HG02588 (cell line): ENCODE measurements around the gene NXPH4.

Experiments used
- ATAC-seq: cut with Tn5 transposase; IDR thresholded peaks from one replicate; pipeline ENCODE4 v1.9.1; 2021; ENCODE audit warnings: mild to moderate bottlenecking, moderate library complexity; ENCODE audit not compliant: unreplicated experiment

NXPH4 gene

DNA sequence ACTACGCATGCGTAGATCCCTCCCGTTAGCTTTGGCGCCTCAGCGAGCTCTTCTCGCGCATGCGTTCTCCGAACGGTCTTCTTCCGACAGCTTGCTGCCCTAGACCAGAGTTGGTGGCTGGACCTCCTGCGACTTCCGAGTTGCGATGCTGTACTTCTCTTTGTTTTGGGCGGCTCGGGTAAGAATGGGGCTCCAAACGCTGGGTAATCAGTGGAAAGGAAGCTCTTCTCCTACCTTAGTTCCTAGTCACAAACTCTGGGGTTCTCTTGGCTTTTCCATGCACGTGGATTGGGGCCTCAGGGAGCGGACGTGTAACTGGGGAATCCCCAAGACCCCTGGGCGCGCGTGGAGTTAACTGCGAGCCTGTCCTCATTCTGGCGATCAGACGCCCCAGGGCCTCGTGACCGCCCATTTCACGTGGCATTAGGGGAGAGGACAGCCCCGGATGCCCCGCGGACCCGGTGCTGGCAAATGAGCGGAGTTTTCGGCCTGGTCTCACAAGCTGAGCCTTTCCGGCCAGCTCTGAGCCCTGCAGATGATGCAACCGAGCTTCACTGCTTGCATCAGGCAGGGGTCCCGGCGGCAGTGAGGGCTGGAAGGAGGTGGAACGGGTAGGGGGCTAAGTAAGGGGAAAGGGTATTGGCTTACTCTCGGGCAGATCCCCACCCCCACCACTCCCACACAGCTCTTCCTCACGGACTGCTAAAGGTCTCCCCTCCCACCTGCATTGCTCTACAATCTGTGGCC, 13.2 kb downstream of the NXPH4 start, which contains the start of gene SHMT2:
SHMT2 (plus strand) TSS at position 78 of the 747 bp plus-strand sequence; CDS start at position 146, 68 bp downstream.
- ATAC-seq, result peak; percentile 64

DNA sequence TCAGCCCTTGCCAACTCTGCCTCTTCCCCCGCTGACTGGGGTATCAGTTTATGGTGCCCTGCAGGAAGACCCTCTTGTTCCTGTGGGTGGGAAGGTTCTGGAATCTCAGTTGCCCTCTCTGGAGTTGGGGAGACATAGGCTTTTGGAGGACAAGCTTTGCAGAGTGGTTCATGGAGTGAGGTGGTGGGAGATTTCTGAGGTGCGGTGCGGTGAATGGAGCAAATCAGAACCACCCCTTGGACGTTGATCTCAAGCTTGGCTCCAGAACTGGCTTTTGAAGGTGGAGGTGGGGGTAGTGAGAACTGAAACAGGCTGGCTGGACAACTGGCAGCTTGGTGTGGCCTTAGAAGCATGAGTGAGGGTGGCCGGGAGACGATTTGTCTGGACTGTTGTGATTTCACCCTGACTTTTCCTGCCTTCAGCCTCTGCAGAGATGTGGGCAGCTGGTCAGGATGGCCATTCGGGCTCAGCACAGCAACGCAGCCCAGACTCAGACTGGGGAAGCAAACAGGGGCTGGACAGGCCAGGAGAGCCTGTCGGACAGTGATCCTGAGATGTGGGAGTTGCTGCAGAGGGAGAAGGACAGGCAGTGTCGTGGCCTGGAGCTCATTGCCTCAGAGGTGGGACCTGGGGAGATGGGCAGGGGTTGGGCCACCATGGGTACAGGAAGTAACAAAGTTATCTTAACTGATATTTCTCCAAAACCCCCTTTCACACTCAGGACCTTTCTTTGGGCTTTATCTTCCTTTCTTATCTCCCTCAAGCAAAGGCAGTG, 14.0 kb downstream of the NXPH4 start:
- ATAC-seq, result no peak

DNA sequence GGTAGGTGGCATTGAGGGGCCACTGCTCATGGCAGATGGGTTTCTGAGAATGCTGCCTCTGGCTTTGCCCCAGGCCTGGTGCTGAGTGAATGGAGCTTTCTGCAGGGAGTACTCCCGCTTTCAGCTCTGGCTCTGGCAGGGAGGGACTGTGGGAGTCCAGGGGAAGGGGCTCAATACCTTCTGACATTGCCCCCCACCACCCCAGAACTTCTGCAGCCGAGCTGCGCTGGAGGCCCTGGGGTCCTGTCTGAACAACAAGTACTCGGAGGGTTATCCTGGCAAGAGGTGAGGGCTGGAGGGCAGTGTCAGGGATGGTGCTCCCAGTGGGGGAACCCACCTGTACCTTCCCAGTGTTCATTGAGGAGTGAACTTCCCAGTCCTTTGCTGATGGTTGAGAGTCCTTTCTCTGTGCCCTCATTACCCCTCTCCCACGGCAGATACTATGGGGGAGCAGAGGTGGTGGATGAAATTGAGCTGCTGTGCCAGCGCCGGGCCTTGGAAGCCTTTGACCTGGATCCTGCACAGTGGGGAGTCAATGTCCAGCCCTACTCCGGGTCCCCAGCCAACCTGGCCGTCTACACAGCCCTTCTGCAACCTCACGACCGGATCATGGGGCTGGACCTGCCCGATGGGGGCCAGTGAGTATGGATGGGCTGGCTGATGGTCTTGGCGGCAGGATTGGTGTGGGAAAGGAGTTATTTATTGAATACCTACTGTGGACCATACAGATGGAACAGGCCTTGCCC, 14.9 kb downstream of the NXPH4 start:
- no peak for ATAC-seq

DNA sequence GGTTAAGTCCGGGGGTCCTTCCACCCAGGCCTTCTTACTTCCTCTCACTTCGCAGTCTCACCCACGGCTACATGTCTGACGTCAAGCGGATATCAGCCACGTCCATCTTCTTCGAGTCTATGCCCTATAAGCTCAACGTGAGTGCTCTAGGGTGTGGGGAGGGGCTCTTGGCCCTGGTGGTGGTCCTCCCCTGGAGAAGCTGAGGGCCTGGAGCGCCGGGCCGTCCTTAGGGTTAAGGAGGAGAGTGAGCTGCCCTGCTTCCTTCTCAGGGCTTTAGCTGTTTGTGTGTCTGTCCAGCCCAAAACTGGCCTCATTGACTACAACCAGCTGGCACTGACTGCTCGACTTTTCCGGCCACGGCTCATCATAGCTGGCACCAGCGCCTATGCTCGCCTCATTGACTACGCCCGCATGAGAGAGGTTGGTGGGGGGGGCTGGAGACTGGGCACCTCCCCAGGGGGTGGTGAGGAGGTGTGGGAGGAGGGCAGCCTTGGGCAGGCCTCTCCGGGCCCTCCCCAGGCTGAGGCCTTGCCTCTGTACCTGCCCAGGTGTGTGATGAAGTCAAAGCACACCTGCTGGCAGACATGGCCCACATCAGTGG, 15.7 kb downstream of the NXPH4 start:
- no peak for ATAC-seq

DNA sequence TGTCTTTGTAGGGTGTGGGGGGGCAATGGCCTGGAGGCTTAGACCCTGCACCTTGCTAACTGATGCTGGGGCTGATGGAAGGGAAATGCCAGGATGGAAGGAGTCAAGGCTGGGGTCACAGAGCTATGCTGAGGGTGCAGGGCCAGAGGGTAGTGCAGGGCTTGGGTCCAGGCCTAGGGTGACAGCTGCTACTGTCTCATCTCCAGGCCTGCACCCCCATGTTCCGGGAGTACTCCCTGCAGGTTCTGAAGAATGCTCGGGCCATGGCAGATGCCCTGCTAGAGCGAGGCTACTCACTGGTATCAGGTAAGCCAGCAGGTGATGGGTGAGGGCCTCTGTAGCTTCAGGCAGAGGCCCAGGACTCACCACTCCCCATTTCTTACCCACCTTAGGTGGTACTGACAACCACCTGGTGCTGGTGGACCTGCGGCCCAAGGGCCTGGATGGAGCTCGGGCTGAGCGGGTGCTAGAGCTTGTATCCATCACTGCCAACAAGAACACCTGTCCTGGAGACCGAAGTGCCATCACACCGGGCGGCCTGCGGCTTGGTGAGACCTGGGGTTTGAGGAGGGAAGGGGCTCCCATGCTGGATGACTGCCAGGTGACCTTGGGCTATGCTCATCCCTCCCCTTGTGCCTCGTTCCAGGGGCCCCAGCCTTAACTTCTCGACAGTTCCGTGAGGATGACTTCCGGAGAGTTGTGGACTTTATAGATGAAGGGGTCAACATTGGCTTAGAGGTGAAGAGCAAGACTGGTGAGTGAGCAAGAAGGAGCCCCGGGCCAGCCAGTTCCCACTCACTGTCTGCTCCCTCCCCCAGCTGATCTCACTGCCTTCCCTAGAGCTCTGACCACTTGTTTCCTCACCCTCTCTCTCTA, 17.0 kb downstream of the NXPH4 start:
- ATAC-seq, result no peak

DNA sequence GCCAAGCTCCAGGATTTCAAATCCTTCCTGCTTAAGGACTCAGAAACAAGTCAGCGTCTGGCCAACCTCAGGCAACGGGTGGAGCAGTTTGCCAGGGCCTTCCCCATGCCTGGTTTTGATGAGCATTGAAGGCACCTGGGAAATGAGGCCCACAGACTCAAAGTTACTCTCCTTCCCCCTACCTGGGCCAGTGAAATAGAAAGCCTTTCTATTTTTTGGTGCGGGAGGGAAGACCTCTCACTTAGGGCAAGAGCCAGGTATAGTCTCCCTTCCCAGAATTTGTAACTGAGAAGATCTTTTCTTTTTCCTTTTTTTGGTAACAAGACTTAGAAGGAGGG, 17.6 kb downstream of the NXPH4 start:
- no peak for ATAC-seq

DNA sequence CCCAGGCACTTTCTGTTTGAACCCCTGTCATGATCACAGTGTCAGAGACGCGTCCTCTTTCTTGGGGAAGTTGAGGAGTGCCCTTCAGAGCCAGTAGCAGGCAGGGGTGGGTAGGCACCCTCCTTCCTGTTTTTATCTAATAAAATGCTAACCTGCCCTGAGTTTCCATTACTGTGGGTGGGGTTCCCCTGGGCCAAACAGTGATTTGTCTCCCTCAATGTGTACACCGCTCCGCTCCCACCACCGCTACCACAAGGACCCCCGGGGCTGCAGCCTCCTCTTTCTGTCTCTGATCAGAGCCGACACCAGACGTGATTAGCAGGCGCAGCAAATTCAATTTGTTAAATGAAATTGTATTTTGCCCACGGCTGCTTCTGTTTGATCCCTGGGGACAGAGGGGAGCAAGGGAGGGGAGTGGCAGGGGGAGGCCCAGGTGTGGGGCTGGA, 18.0 kb downstream of the NXPH4 start:
- no peak for ATAC-seq

DNA sequence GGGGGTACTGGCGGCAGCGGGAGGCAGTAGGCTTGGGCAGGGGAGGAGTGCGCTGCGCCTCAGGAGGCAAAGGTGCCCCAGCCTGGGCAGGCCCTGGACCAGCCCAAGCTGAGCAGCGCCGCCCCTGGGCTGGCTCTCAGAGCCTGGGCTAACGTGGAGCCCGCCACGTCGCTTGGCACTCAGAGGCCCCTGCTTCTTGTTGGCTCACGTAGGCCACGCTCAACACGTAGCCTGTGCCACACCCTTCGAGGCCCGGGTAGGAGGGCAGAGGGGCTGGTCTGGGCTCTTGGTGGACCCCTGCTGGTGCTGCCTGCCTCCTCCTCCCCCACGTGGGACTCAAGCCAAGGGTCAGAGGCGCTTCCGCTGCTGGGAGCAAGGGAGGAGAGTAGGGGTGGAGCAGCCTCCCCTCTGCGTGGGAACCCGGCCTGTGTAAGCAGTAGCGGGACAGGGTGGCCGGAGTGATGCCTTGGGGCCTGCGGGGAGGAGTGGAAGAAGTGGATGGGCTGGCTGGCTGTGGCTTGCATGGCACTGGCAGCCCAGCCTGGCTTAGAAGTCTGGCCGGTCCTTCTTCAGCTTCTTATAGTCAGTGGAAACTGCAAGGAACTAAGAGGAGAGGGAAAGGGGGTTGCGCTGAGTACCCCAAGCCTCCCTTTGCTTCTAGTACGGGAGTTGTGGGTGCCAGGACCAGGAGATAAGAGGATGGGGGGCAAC, 18.6 kb downstream of the NXPH4 start:
- ATAC-seq, result no peak

DNA sequence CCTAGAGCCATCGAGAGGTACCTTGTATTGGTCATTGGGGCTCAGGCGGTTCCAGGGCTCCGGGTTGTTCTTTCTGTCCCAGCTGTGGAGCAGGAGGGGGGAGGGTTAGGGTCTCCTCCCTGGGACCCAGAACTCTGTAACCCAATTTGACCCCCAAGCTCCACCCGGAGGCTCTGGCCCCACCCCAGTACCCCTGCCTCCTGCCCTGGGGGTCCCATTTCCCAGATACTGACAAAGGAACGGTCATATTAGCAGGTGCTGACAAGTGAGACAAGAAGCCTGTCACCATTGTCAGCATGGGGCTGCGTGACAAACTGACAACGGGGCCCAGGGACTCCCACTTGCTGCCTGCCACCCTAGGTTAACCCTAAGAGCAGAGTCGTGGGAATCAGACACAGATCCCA, 19.1 kb downstream of the NXPH4 start:
- ATAC-seq, result no peak

DNA sequence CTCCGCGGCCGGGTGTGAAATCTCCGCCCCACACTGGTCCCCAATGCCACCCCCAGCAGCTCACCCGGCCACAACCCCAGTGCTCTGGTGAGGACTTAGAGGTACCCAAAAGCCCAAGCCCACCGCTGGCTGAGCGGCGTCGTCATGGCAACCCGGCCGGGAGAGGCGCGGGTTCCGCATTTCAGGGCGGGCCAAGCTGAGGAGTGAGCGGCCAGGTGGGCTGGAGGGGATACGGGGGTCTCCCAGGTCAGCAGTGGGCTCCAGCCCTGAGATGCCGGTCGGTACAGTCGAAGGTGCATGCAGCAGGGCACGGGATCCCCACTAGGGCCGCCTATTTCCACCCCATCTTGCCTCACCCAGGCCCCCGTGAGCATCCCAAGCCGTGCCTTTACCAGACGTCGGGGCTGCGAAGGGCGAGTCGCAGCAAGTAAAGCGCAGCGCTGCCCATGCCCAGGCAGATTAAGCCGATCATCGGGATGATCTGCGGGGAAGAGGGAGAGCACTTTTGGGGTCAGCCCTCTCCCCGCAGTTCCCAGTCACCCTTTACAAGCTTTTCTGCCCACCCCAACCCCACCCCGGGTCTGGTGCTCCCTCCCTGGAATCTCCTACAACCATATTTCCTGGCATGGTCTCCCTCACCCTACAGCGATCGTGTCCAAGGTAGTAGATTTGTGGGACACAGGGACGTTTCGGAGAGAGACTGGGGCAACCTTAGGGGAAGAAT, 19.8 kb downstream of the NXPH4 start:
- no peak for ATAC-seq

DNA sequence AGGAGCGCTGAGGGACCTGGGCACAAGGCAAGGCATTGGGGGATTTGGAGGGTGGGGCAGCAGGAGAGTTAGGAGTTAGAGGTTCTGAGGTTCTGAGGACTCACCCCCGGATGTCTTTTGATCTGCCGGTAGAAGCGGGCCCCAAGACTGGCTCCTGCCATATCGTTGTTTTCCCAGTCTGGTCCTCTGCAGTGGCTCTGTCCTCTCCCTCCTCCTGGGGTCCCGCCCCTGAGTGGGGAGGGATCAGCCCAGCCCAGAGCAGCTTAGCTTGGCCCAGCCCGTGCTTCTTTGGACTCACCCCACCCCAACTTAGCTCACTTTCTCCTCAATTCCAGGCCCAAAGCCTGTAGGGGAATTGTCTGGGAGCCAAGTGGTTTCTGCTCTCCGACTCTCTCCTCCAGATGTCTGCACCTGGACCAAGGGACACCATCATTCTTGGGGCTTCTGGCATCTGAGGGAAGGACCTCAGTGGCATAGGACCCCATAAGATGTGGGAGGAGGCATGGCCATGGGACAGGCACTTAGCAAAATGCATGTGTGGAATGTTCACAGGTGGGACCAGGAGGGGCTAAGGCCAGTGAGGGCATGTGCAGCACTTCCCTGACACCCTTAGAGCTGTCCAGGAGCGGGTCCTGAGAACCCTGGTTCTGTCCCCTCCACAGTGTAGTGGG, 20.5 kb downstream of the NXPH4 start:
- ATAC-seq, result no peak

DNA sequence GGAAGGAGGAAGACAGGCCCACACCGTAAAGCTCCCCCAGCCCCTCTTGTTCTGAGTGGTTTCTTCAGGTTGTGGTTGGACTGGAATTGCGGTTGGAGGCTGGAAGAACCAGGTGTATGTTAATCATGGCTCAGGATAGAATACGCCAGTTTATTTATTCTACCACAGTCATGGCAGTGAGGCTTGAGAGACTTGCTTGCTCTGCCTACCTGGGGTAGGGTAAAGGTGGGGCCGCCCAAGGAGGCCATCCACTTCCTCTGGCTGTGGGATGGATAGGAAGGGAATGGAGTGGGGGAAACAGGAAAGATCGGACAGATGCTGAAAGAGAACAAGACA, 21.0 kb downstream of the NXPH4 start:
- no peak for ATAC-seq

DNA sequence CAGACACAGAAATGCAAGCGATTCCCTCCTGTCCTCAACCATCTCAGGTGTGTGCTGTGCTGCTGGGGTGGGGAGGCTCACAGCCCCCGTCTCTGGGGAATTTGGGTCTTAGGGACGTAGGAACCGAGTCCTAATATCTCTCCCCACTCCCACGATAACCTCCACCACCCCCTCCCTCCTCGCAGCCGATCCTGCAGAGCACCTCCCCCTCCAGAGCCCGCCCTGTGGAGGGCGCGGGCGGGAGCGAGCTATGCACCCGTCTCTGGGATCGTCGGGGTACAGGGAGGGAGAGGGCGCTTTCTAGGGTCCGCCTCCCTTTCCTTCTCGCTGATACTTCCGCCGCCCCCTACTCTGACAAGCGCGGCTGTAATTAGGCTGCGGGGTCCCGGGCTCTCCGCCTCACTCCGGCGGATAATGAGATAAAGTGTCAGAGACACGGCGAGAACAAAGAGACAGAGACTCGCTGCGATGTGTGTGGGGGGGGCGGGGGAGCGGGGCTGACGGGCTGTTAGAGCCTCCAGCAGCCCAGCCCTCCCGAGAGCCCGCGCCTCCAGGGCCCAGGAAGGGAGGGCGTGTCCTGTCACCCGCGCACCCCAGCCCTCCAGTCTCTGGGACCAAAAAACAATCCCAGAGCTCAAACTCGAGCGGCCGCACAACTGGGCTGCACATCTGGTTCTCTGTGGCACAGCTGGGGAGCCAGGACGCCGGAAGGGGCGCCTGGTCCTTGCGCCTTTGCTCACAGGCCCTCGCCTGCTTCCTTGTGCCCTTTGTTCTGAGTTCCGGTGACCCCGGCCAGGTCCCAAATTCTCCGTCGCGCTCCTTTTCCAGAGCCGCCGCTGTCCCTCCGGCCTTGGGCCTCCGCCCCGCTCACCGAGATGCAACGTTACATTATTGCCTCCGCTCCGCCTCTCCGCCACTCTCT, 21.6 kb downstream of the NXPH4 start:
- no peak for ATAC-seq

DNA sequence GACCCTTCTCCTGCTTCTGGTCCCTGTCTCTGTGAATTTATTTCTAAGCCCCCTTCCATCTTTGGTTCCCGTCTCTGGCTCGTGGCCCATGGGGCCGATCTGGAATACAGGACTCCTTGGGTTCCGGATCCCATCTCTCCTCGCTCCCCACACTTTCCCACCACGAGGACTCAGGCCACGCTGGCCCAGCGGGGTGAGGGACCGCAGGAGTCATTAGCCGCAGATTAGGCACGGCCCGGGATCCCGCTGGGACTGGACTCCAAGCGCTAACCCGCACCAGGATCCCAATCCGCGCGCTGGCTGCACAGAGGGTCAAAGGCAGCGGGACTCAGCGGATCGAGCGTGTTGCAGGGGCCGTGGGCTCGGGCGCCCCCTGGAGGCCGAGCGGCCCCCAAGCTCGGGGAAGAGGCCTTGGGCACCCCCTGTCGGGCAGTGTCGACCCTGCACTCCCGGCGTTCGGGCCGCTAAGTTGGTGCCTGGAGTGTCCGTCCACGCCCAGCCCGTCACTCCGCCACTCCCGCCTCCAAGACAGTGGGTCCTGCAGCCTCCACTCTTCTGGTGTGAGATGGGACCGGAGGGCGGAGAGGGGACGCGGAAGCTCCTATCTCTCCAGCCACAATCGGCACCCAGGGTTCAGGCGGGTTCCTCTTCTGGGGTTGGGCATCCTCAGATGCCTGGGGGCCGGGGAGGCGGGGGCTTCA, 22.4 kb downstream of the NXPH4 start:
- ATAC-seq, result peak; percentile 49

DNA sequence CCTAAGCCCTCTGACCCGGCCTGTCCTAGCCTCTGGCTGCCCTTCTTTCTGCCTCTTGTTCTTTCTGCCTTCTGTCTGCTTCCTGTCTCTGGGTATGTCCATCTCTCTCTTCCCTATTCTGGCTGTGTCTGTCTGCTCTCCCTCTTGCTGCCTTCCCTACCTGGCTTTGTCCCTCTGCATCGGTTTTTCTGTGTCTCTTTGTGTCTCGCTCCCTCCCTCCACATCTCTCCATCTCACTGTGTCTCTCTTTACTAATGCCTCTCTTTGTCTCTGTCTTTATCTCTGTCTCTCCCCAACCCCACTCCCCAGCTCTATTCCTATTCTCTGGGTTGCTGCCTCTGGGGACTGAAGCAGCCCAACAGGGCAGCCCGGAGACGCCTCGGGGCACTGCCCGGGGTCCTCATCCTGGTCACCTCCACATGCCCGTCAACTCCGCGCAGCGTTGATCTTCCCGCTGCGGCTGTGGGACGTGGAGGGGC, 23.0 kb downstream of the NXPH4 start:
- ATAC-seq, result no peak

DNA sequence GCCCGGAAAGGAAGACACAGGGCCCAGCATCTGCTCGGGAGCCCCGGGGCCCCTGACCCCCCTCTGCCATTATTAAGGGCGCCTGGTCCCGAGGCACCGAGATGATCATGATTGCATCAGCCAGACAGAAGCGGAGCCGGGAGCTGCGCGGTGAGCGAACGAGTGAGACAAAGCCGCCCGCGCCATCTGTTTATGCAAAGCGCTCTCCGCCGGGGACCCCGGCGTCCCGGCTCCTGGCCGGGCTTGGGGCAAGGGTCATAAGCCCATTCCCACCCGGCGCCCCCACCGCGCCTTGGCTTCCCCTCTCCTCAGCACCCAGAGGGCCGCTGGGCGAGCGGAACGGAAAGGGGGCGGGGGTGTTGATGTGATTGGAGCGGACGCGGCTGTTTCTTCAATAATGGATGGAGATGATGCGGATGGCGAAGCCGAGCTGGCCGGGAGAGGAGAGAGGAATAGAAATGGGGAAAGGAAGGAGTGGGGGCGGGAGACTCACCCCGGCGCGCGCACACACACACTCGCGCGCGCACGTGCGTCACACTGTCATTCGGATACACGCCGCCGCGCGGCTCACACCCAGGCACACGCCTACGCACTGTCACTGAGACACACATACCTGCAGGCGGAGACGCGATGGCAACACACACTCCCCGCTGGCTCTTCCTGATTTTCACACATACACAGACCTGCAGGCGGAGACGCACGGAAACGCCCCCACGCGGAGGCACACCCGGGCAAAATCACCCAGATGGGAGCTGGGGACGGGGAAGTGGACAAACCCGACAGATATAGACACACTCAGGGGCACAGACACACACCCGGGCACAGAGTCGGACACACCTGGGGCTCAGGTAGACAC, 23.7 kb downstream of the NXPH4 start:
- ATAC-seq, result no peak
